ENCODE results near the gene RESP18. TPM values are rescaled to one million over a fixed set of nuclear protein-coding genes. Genes with fewer than 3 reads are reported as not detected.

Gene RESP18
- total RNA-seq, 1 donor from 2014 or later = not detected

DNA sequence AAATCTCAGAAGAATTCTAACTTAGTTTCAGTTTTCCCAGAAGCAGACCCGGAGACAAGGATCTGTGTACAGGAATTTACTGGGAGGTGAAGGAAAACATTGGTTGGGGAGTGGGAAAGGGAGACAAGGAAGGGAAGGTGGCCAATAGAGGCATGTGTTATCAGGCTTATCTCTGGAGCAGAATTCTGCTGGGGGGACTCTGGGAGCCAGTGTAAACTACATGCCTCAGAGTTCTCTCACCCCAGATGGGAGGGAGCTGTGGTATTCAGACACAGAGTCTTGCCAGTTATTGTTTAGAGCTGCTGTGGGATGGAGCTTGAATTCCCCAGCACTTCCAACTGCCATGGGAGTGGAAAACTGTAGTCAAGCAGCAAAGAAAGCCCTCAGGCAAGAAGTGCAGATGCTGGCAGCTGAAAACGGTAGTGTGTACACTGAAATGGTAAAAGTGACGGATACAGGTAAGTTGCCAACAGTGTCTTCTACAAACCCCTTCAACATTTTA, 36.2 kb upstream of the RESP18 start:
- Mint-ChIP-seq H3K36me3 (ENCODE audit: unreplicated experiment) (peaks cover 4% of the 10 kb centered on the region), H3K4me3 (ENCODE audit: unreplicated experiment) (peak overlapping the region; percentile 5), H3K4me1 (ENCODE audit: unreplicated experiment) (peaks cover 13% of the 10 kb centered on the region), H3K27ac (ENCODE audit: unreplicated experiment) (peak overlapping the region; percentile 74), H3K9me3 (ENCODE audit: unreplicated experiment) (no peaks in the 10 kb centered on the region), H3K27me3 (ENCODE audit: unreplicated experiment) (no peaks in the 10 kb centered on the region)
- no peak for DNase-seq (ENCODE audit: extremely low spot score, unreplicated experiment)
- TF ChIP-seq, protein P1, sequence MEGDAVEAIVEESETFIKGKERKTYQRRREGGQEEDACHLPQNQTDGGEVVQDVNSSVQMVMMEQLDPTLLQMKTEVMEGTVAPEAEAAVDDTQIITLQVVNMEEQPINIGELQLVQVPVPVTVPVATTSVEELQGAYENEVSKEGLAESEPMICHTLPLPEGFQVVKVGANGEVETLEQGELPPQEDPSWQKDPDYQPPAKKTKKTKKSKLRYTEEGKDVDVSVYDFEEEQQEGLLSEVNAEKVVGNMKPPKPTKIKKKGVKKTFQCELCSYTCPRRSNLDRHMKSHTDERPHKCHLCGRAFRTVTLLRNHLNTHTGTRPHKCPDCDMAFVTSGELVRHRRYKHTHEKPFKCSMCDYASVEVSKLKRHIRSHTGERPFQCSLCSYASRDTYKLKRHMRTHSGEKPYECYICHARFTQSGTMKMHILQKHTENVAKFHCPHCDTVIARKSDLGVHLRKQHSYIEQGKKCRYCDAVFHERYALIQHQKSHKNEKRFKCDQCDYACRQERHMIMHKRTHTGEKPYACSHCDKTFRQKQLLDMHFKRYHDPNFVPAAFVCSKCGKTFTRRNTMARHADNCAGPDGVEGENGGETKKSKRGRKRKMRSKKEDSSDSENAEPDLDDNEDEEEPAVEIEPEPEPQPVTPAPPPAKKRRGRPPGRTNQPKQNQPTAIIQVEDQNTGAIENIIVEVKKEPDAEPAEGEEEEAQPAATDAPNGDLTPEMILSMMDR (IDR thresholded peaks at IDR 0.05) = no peak

DNA sequence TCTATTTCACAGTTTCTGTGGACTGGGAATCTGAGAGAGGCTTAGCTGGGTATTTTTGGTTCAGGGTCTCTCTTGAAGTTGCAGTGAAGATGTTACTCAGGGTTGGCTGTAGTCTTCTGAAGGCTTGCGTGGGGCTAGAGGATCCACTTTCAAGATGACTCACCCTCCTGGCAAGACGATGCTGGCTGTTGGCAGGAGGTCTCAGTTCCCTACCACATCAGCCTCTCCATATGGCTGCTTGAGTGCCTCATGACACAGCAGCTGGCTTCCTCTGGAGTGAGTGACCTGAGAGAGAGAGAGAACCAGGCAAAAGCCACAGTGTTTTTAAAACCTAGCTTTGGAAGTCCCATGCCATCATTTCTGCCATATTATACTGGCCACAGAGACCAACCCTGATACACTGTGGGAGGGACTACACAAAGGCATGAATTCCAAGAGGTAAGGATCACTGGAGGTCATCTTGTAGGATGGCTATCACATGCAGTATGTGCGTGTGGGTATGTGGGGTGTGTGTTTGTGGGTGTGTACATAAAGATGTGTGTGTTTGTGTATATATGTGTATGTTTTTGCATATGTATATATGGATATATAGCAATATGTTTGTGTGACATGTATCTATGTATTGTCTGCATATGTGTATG, 30.1 kb upstream of the RESP18 start:
- TF ChIP-seq, protein P1 (IDR thresholded peaks at IDR 0.05) = no peak
- peaks cover 5% of the 10 kb centered on the region for H3K4me1 Mint-ChIP-seq (ENCODE audit: unreplicated experiment)
- H3K27ac Mint-ChIP-seq (ENCODE audit: unreplicated experiment) = no peak overlapping the region
- DNase-seq (ENCODE audit: extremely low spot score, unreplicated experiment) = no peak
- no peak overlapping the region for H3K4me3 Mint-ChIP-seq (ENCODE audit: unreplicated experiment)
- peaks cover 25% of the 10 kb centered on the region for H3K27me3 Mint-ChIP-seq (ENCODE audit: unreplicated experiment)
- no peaks in the 10 kb centered on the region for H3K9me3 Mint-ChIP-seq (ENCODE audit: unreplicated experiment)
- H3K36me3 Mint-ChIP-seq (ENCODE audit: unreplicated experiment) = peaks cover 2% of the 10 kb centered on the region

DNA sequence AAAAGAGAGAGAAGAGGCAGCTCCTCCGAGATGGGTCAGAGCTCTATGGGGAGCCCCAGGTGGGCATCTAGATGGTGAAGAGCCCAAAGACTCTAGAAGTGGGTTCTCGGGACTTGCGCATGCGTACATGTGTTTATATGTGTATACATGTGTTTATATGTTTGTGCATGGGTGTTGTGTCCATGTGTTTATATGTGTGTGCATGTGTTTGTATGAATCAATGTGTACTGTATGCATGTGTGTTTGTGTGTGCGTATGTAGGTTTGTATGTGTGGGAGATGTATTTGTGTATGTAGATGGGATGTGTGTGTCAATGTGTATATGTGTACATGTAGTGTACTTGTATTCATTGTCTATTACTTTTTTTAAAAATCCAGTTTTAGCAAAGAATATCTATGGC, 29.5 kb upstream of the RESP18 start:
- no peaks in the 10 kb centered on the region for H3K9me3 Mint-ChIP-seq (ENCODE audit: unreplicated experiment)
- TF ChIP-seq, protein P1 (IDR thresholded peaks at IDR 0.05) = no peak
- peaks cover 2% of the 10 kb centered on the region for H3K36me3 Mint-ChIP-seq (ENCODE audit: unreplicated experiment)
- no peak for DNase-seq (ENCODE audit: extremely low spot score, unreplicated experiment)
- no peak overlapping the region for H3K27ac Mint-ChIP-seq (ENCODE audit: unreplicated experiment)
- no peak overlapping the region for H3K4me3 Mint-ChIP-seq (ENCODE audit: unreplicated experiment)
- peaks cover 26% of the 10 kb centered on the region for H3K27me3 Mint-ChIP-seq (ENCODE audit: unreplicated experiment)
- peaks cover 5% of the 10 kb centered on the region for H3K4me1 Mint-ChIP-seq (ENCODE audit: unreplicated experiment)

DNA sequence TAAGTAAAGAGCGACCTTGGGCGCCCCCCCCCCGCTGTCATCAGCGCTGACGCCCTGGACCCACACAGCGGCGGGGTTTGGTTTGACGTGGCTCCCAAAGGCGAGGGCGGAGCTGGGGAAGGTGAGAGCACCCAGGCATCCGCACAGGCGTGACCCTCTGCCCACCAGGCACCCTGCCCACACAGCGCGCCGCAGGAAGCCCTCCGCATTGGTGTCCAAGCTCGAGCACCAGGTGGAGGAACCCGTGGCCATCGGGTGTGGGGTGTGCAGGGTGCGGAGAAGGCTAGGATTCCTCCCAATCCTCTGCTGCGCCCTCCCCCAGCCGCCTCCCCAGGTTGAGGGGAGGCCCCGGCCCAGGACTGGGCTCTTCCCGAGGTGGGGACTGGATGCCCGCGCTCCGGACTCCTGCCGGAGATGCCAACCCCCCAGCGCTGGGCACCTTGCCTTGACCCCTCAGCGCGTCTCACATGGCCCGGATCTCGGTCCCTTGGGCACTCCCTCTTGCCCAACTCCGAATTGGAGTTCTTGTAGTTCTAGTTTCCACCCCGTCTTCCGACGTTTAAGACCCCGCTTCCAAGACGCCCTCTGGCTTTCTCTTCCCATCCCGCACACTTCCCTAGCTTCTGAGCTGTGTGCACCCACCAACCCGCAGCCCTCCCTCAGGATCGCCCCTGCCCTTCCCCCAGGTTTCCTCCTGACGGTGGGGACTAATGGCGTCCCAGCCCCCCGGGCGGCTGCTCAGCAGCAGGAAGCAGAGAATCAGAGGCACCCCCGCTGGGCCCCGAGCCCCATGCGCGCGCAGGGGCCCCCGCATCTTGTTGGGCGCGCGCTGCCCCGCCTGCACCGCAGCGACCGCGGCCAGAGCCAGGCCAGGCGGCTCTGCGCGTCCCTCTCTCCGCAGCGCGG, 25.9 kb upstream of the RESP18 start:
- TF ChIP-seq, protein P1 (IDR thresholded peaks at IDR 0.05) = no peak
- H3K4me1 Mint-ChIP-seq (ENCODE audit: unreplicated experiment) = peaks cover 5% of the 10 kb centered on the region
- peaks cover 51% of the 10 kb centered on the region for H3K27me3 Mint-ChIP-seq (ENCODE audit: unreplicated experiment)
- no peak overlapping the region for H3K27ac Mint-ChIP-seq (ENCODE audit: unreplicated experiment)
- no peaks in the 10 kb centered on the region for H3K9me3 Mint-ChIP-seq (ENCODE audit: unreplicated experiment)
- H3K36me3 Mint-ChIP-seq (ENCODE audit: unreplicated experiment) = peaks cover 2% of the 10 kb centered on the region
- no peak for DNase-seq (ENCODE audit: extremely low spot score, unreplicated experiment)
- H3K4me3 Mint-ChIP-seq (ENCODE audit: unreplicated experiment) = no peak overlapping the region

DNA sequence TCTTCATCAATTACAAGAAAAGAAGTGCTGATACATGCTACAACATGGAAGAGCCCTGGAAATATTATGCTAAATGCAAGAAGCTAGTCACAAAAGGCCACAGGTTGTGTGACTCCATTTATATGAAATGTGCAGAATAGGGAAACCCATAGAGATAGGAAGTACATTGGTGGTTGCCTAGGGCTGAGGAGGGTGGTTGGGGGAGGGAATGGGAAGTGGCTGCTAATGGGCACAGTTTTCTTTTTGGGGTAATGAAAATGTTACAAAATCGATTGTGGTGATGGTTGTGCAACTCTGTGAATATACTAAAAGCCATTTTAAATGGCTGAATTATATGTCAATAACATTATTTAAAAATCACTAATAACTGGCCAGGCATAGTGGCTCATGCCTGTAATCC, 24.3 kb upstream of the RESP18 start:
- no peak for DNase-seq (ENCODE audit: extremely low spot score, unreplicated experiment)
- no peak overlapping the region for H3K27ac Mint-ChIP-seq (ENCODE audit: unreplicated experiment)
- no peak overlapping the region for H3K4me3 Mint-ChIP-seq (ENCODE audit: unreplicated experiment)
- TF ChIP-seq, protein P1 (IDR thresholded peaks at IDR 0.05) = no peak
- peaks cover 52% of the 10 kb centered on the region for H3K27me3 Mint-ChIP-seq (ENCODE audit: unreplicated experiment)
- no peaks in the 10 kb centered on the region for H3K9me3 Mint-ChIP-seq (ENCODE audit: unreplicated experiment)
- H3K4me1 Mint-ChIP-seq (ENCODE audit: unreplicated experiment) = no peaks in the 10 kb centered on the region
- H3K36me3 Mint-ChIP-seq (ENCODE audit: unreplicated experiment) = peaks cover 2% of the 10 kb centered on the region
